GM18505 (cell line): ENCODE results near the gene ANKRD42.
"Not testable (repeated sequence)": the region's sequence is repeated elsewhere in the genome, so short reads cannot be mapped to it uniquely, and the experiment has no call there.

Source experiments
- ATAC-seq: cut with Tn5 transposase; IDR thresholded peaks from one replicate; pipeline ENCODE4 v1.9.1; 2021; ENCODE audit not compliant: unreplicated experiment
- POLR2A ChIP-seq: IDR thresholded peaks from 4 replicates; pipeline ENCODE4 v1.6.1; 2011; ENCODE audit warnings: borderline replicate concordance; ENCODE audit not compliant: insufficient read depth, insufficient read length; ENCODE audit errors: extremely low read depth

ANKRD42 gene

GRCh38 chr11:83223457-83223856 lies 29.9 kb downstream of the ANKRD42 start:
- no peak for ATAC-seq
- no peak for TF ChIP-seq POLR2A

- no peak for TF ChIP-seq POLR2A
- no peak for ATAC-seq
Measured at GRCh38 chr11:83235825-83236224, 42.3 kb downstream of the ANKRD42 start.

GRCh38 chr11:83238111-83238510 lies 44.6 kb downstream of the ANKRD42 start:
- TF ChIP-seq POLR2A, result no peak
- ATAC-seq, result no peak

GRCh38 chr11:83241291-83241946 lies 47.9 kb downstream of the ANKRD42 start:
- no peak for TF ChIP-seq POLR2A
- peak; percentile 65 for ATAC-seq

- no peak for TF ChIP-seq POLR2A
- no peak for ATAC-seq
Measured at GRCh38 chr11:83249445-83249844, 55.9 kb downstream of the ANKRD42 start.

GRCh38 chr11:83249972-83250593 lies 56.6 kb downstream of the ANKRD42 start:
- TF ChIP-seq POLR2A, result no peak
- no peak for ATAC-seq

GRCh38 chr11:83252266-83252665 lies 58.8 kb downstream of the ANKRD42 start:
- no peak for TF ChIP-seq POLR2A
- no peak for ATAC-seq

GRCh38 chr11:83252941-83253340 lies 59.4 kb downstream of the ANKRD42 start:
- no peak for TF ChIP-seq POLR2A
- no peak for ATAC-seq

- TF ChIP-seq POLR2A, result no peak
- ATAC-seq, result no peak
Measured at GRCh38 chr11:83255366-83255765, 61.9 kb downstream of the ANKRD42 start.

- no peak for ATAC-seq
Measured at GRCh38 chr11:83256602-83257340, 63.3 kb downstream of the ANKRD42 start.

GRCh38 chr11:83257761-83258168 lies 64.3 kb downstream of the ANKRD42 start:
- TF ChIP-seq POLR2A, result no peak

More at GRCh38 chr11:83256602-83257340, 63.3 kb downstream of the ANKRD42 start:
- no peak for TF ChIP-seq POLR2A

GRCh38 chr11:83259559-83259958 lies 66.0 kb downstream of the ANKRD42 start:
- no peak for TF ChIP-seq POLR2A
- no peak for ATAC-seq

More at GRCh38 chr11:83257761-83258168, 64.3 kb downstream of the ANKRD42 start:
- no peak for ATAC-seq

GRCh38 chr11:83265331-83265730 lies 71.8 kb downstream of the ANKRD42 start:
- TF ChIP-seq POLR2A, result no peak
- ATAC-seq, result no peak

GRCh38 chr11:83269080-83269479 lies 75.6 kb downstream of the ANKRD42 start:
- not testable (repeated sequence) for ATAC-seq

GRCh38 chr11:83271734-83272133 lies 78.2 kb downstream of the ANKRD42 start:
- ATAC-seq, result not testable (repeated sequence)
